Measurements from ENCODE around the gene DBNDD2.

Gene DBNDD2

DNA sequence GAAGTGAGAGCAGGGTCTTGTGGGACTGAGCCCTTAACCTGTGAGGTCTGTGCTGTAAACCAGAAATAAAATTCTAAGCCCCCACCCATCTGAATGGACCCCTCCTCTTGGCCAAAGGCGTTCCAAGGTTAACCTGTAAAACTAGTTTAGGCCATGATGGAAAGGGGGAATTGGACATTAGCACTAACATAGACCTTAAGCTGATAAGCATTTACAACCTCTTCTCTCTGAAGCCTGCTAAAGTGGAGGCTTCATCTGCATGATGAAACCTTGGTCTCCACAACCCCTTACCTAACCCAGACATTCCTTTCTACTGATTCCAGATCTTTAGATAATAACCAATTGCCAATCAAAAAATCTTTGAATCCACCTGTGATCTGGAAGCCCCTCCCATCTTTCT, 33.7 kb downstream of the DBNDD2 start:
- Histone ChIP-seq H3K4me3 (ENCODE audit: low read length) (no peak overlapping the region), H3K27me3 (ENCODE audit: insufficient read depth, low read length) (no peaks in the 10 kb centered on the region), H3K36me3 (ENCODE audit: insufficient read depth, low read depth, low read length) (no peaks in the 10 kb centered on the region), H3K27ac (ENCODE audit: low read length) (no peak overlapping the region), H3K9me3 (ENCODE audit: insufficient read depth, low read depth, low read length) (no peaks in the 10 kb centered on the region), H3K4me1 (ENCODE audit: insufficient read depth, low read length) (peaks cover 4% of the 10 kb centered on the region; the same call in 1 of the 2 replicates), H3K9ac (ENCODE audit: low read depth, low read length) (no peak overlapping the region)

DNA sequence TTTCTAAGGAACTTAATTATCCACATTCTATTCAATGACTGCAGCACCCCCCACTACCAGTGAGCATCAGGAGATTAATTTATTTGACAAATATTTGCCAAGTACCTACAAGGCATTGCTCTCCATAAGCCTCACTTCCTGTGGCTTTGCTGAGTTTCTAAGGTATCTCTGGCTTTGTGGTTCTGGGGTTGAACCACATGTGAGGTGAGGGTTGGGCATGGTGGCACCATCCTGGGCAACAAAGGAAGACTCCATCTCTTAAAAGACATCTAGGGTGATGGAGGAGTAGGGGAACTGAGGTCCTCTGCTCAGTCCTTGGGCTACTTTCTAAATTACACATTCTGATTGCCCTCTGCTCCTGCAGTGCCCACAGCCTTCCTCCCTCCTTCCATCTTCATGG, 36.0 kb downstream of the DBNDD2 start:
- H3K27me3 ChIP-seq (ENCODE audit: insufficient read depth, low read length) = no peaks in the 10 kb centered on the region
- no peaks in the 10 kb centered on the region for H3K36me3 ChIP-seq (ENCODE audit: insufficient read depth, low read depth, low read length)
- H3K4me3 ChIP-seq (ENCODE audit: low read length) = no peak overlapping the region
- H3K9ac ChIP-seq (ENCODE audit: low read depth, low read length) = no peak overlapping the region
- H3K27ac ChIP-seq (ENCODE audit: low read length) = no peak overlapping the region
- no peaks in the 10 kb centered on the region for H3K9me3 ChIP-seq (ENCODE audit: insufficient read depth, low read depth, low read length)
- peaks cover 4% of the 10 kb centered on the region; the same call in 1 of the 2 replicates for H3K4me1 ChIP-seq (ENCODE audit: insufficient read depth, low read length)

GRCh38 chr20:45445805-45446562, 37.9 kb downstream of the DBNDD2 start:
- Histone ChIP-seq H3K9ac (ENCODE audit: low read depth, low read length) (no peak overlapping the region), H3K4me3 (ENCODE audit: low read length) (no peak overlapping the region), H3K27ac (ENCODE audit: low read length) (no peak overlapping the region), H3K9me3 (ENCODE audit: insufficient read depth, low read depth, low read length) (no peaks in the 10 kb centered on the region), H3K4me1 (ENCODE audit: insufficient read depth, low read length) (peaks cover 3% of the 10 kb centered on the region; the same call in 1 of the 2 replicates), H3K27me3 (ENCODE audit: insufficient read depth, low read length) (no peaks in the 10 kb centered on the region), H3K36me3 (ENCODE audit: insufficient read depth, low read depth, low read length) (no peaks in the 10 kb centered on the region)

- no peaks in the 10 kb centered on the region for H3K9me3 ChIP-seq (ENCODE audit: insufficient read depth, low read depth, low read length)
- H3K27me3 ChIP-seq (ENCODE audit: insufficient read depth, low read length) = no peaks in the 10 kb centered on the region
- H3K4me1 ChIP-seq (ENCODE audit: insufficient read depth, low read length) = no peaks in the 10 kb centered on the region
Observed at GRCh38 chr20:45448270-45448669, 40.2 kb downstream of the DBNDD2 start.

GRCh38 chr20:45449528-45449927, 41.4 kb downstream of the DBNDD2 start:
- Histone ChIP-seq H3K27ac (ENCODE audit: low read length) (no peak overlapping the region), H3K9ac (ENCODE audit: low read depth, low read length) (peak overlapping the region; percentile 6; the same call in 1 of the 2 replicates), H3K36me3 (ENCODE audit: insufficient read depth, low read depth, low read length) (no peaks in the 10 kb centered on the region), H3K27me3 (ENCODE audit: insufficient read depth, low read length) (0 out of 2 replicates have a peak, but pooled peaks cover 5% of the 10 kb centered on the region), H3K9me3 (ENCODE audit: insufficient read depth, low read depth, low read length) (no peaks in the 10 kb centered on the region), H3K4me1 (ENCODE audit: insufficient read depth, low read length) (no peaks in the 10 kb centered on the region), H3K4me3 (ENCODE audit: low read length) (no peak overlapping the region)

More at GRCh38 chr20:45448270-45448669, 40.2 kb downstream of the DBNDD2 start:
- no peak overlapping the region for H3K4me3 ChIP-seq (ENCODE audit: low read length)
- no peak overlapping the region for H3K27ac ChIP-seq (ENCODE audit: low read length)
- H3K9ac ChIP-seq (ENCODE audit: low read depth, low read length) = no peak overlapping the region
- no peaks in the 10 kb centered on the region for H3K36me3 ChIP-seq (ENCODE audit: insufficient read depth, low read depth, low read length)

DNA sequence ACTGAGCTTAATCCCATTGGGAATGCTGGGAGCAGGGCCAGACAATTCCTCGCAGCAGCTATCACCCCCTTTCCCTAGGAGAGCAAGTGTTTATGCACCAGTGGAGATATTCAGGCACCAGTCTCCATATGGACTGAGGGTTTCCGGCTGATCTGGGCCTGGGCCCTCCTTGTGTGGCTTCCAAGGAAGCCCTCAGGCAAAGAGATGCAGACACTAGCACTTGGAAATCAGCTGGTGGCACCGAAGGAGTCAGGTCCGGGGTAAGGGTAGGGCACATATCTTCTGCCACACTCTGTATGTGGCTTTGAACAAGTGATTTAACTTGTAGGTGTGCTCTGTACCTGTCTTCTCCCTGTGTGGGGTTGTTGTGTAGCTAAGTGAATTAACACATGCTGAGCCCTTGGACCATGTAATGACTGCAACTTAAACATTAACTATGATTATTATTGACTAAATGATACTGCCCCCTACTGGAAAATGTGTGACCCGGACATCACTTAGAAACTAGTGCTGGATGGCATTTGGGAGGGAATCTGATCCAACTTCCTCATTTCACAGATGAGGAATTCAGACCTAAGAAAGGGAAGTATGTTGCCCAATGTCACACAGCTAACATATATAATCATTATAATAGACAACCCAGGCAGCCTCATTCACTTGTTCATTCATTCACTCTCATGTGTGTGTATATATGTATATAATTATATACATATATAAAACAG, 42.2 kb downstream of the DBNDD2 start:
- Histone ChIP-seq H3K27ac (ENCODE audit: low read length) (no peak overlapping the region), H3K4me1 (ENCODE audit: insufficient read depth, low read length) (no peaks in the 10 kb centered on the region), H3K4me3 (ENCODE audit: low read length) (no peak overlapping the region), H3K36me3 (ENCODE audit: insufficient read depth, low read depth, low read length) (no peaks in the 10 kb centered on the region), H3K9me3 (ENCODE audit: insufficient read depth, low read depth, low read length) (no peaks in the 10 kb centered on the region), H3K9ac (ENCODE audit: low read depth, low read length) (peak overlapping the region; percentile 6; the same call in 1 of the 2 replicates), H3K27me3 (ENCODE audit: insufficient read depth, low read length) (0 out of 2 replicates have a peak, but pooled peaks cover 5% of the 10 kb centered on the region)

DNA sequence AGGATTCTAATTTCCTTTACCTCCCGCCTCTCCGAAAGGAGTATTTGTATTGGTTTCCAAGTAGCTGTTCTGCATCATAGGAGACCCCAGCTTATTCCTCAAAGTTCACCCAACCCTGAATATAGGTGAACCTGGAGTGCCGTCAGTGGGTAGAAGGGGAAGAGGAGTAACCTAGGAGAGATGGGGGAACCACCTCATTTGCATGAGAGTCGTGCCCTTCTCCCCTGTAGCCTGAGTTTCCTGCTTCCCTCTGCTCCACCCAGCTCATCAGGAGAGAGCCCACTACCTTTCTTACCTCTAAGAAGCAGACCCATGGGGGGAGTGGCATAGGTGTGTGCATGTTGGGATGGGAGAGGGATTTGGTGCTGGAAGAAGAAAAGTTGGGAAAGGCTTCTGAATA, 44.1 kb downstream of the DBNDD2 start:
- Histone ChIP-seq H3K9ac (ENCODE audit: low read depth, low read length) (no peak overlapping the region), H3K27me3 (ENCODE audit: insufficient read depth, low read length) (0 out of 2 replicates have a peak, but pooled peaks cover 5% of the 10 kb centered on the region), H3K4me3 (ENCODE audit: low read length) (no peak overlapping the region), H3K36me3 (ENCODE audit: insufficient read depth, low read depth, low read length) (no peaks in the 10 kb centered on the region), H3K9me3 (ENCODE audit: insufficient read depth, low read depth, low read length) (no peaks in the 10 kb centered on the region), H3K27ac (ENCODE audit: low read length) (no peak overlapping the region), H3K4me1 (ENCODE audit: insufficient read depth, low read length) (no peaks in the 10 kb centered on the region)

DNA sequence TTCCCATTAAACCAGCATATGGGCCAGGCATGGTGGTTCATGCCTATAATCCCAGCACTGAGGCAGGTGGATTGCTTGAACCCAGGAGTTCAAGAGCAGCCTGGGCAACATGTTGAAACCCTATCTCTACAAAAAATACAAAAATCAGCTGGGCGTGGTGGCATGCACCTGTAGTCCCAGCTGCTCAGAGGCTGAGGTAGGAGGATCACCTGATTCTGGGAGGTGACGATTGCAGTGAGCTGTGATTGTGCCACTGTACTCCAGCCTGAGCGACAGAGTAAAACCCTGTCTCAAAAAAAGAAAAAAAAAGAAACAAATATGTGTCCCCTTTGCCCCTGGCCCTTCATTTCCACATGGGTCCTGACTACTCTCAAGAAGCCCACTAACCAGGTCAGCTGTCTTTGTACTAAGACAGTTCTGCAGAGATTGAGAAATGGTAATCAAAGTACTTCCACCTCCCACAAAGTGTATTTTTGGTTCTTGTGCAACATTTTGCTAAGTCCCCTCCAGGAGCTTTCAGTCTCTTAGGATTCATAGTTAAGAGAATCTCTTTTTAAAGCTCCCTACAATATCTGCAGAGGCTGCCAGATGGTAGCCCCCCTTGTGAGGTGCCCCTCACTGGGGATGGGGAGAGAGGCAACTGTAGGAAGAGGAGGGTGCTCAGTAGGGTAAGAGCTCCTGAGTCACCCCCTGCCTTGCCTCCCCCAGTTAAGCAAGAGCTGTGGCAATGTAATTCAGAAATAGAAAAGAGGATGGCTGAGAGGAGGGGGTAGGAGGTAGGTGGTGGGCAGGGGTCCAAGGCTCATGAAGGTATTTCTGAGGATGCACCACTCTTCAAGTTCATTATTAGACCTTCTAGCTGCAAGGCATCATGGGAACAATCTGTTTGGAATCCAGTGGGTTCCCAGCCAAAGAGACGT, 44.9 kb downstream of the DBNDD2 start:
- Histone ChIP-seq H3K9ac (ENCODE audit: low read depth, low read length) (no peak overlapping the region), H3K4me1 (ENCODE audit: insufficient read depth, low read length) (no peaks in the 10 kb centered on the region), H3K9me3 (ENCODE audit: insufficient read depth, low read depth, low read length) (no peaks in the 10 kb centered on the region), H3K27me3 (ENCODE audit: insufficient read depth, low read length) (0 out of 2 replicates have a peak, but pooled peaks cover 5% of the 10 kb centered on the region), H3K4me3 (ENCODE audit: low read length) (no peak overlapping the region), H3K27ac (ENCODE audit: low read length) (no peak overlapping the region), H3K36me3 (ENCODE audit: insufficient read depth, low read depth, low read length) (no peaks in the 10 kb centered on the region)

DNA sequence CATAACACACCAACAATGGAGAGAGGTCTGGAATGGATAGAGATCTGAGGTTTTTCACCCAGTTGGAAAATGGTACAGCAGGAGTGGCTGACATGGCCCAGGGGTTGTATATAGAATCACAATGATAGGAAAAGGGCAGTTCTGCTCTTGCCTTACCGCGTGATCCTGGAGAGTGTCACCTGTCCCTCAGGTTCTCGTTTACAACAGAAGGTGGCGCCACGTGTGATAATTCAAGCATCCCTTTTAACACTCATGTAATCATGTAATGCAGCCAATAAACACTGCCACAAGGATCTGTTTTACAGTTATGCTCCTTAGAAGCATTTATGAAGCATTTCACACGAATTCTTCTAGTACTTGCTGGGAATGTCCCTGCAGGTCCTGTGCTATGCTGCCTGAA, 48.5 kb downstream of the DBNDD2 start:
- 0 out of 2 replicates have a peak, but pooled peaks cover 5% of the 10 kb centered on the region for H3K27me3 ChIP-seq (ENCODE audit: insufficient read depth, low read length)
- H3K4me3 ChIP-seq (ENCODE audit: low read length) = no peak overlapping the region
- no peak overlapping the region for H3K27ac ChIP-seq (ENCODE audit: low read length)
- no peaks in the 10 kb centered on the region for H3K9me3 ChIP-seq (ENCODE audit: insufficient read depth, low read depth, low read length)
- H3K9ac ChIP-seq (ENCODE audit: low read depth, low read length) = no peak overlapping the region
- no peaks in the 10 kb centered on the region for H3K36me3 ChIP-seq (ENCODE audit: insufficient read depth, low read depth, low read length)
- no peaks in the 10 kb centered on the region for H3K4me1 ChIP-seq (ENCODE audit: insufficient read depth, low read length)

DNA sequence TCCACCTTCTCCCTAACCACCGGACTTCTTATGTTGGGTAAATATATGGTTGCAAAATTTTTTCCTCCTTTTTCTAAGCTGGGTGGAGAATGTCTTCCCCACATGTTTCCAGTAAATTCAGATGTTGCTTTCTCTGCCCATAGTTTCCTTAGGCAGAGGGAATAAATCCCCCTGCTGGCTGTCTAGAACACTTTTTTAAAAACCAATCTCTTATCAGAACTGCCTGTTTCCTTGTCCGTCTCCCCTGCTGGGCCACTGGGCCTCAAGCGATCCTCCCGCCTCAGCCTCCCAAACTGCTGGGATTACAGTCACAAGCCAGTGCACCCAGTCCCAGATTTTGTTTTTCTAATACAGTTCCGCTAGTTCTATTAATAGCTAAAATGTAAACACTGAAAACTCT, 51.5 kb downstream of the DBNDD2 start:
- Histone ChIP-seq H3K9ac (ENCODE audit: low read depth, low read length) (no peak overlapping the region), H3K4me1 (ENCODE audit: insufficient read depth, low read length) (no peaks in the 10 kb centered on the region), H3K27ac (ENCODE audit: low read length) (no peak overlapping the region), H3K9me3 (ENCODE audit: insufficient read depth, low read depth, low read length) (no peaks in the 10 kb centered on the region), H3K4me3 (ENCODE audit: low read length) (no peak overlapping the region), H3K27me3 (ENCODE audit: insufficient read depth, low read length) (peaks cover 3% of the 10 kb centered on the region; the same call in 1 of the 2 replicates), H3K36me3 (ENCODE audit: insufficient read depth, low read depth, low read length) (no peaks in the 10 kb centered on the region)
